ENCODE results near the gene LHFPL6. TPM values are rescaled to one million over a fixed set of nuclear protein-coding genes. Genes with fewer than 3 reads are reported as not detected.

The LHFPL6 gene
- total RNA-seq, 6 experiments from 2014 or later: 57.5 to 75.3 (median 61.4) TPM

DNA sequence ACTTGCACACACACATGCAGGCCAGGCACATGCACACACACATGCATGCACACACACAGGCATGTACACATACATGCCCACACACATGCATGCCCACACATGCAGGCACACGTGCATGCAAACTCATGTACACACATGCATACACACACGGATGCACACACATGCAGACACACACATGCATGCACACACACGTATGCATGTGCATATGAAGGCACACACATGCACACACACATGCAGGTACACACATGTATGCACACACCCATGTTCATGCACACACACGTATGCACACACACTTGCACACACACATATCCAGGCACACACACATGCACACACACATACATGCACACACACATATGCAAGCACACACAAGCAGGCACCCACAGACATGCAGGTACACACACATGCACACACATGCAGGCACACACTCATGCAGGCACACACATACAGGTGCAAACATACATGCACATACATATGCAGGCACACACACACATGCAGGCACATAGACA lies 278.1 kb downstream of the LHFPL6 start:
- H3K9me3 Mint-ChIP-seq: no peaks in the 10 kb centered on the region
- no peak overlapping the region for H3K4me3 Mint-ChIP-seq

DNA sequence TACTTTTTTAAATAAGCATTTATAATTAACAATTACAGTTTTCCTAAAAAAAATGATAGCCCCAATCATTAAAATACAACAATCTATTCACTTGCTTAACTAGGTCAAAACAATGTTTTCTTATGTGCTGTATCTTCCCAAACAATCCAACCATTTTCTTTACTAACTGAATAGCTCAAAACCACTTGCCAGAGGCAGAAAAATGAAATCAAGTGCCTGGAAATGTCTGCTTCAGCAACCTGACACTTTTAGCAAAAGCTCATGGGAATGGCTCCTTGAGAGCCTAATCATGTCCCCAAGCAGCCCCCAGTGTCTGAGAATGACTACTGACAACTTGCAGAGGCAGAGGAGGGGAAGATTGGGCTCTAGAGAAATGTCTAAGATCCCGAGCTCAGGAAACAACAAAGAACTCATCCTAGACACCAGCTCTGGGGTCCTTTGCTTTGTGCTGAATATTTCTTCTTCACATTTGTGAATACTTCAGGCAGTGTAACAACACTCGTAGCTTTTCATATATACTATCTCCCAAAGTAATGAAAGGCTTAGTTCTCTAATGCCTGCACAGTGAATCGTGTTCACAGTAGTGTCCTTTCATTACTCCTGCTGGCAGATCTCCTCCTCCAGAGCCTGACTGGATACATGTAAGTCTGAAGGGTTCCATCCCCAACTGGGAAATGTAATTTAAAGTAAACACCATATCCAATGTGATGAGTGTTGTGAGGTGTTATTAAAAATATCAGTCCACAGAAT lies 280.0 kb downstream of the LHFPL6 start:
- Mint-ChIP-seq H3K27ac (no peak overlapping the region), H3K36me3 (ENCODE audit: low read depth) (no peaks in the 10 kb centered on the region), H3K27me3 (ENCODE audit: insufficient read depth) (peaks cover 8% of the 10 kb centered on the region), H3K9me3 (no peaks in the 10 kb centered on the region), H3K4me3 (no peak overlapping the region), H3K4me1 (ENCODE audit: low read depth) (no peaks in the 10 kb centered on the region)
- DNase-seq: no peak
- TF ChIP-seq, protein P1, sequence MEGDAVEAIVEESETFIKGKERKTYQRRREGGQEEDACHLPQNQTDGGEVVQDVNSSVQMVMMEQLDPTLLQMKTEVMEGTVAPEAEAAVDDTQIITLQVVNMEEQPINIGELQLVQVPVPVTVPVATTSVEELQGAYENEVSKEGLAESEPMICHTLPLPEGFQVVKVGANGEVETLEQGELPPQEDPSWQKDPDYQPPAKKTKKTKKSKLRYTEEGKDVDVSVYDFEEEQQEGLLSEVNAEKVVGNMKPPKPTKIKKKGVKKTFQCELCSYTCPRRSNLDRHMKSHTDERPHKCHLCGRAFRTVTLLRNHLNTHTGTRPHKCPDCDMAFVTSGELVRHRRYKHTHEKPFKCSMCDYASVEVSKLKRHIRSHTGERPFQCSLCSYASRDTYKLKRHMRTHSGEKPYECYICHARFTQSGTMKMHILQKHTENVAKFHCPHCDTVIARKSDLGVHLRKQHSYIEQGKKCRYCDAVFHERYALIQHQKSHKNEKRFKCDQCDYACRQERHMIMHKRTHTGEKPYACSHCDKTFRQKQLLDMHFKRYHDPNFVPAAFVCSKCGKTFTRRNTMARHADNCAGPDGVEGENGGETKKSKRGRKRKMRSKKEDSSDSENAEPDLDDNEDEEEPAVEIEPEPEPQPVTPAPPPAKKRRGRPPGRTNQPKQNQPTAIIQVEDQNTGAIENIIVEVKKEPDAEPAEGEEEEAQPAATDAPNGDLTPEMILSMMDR (IDR thresholded peaks at IDR 0.05): no peak

More for the DNA sequence above, 278.1 kb downstream of the LHFPL6 start:
- DNase-seq: no peak
- TF ChIP-seq, protein P1 (IDR thresholded peaks at IDR 0.05): no peak
- H3K4me1 Mint-ChIP-seq (ENCODE audit: low read depth): no peaks in the 10 kb centered on the region
- peaks cover 2% of the 10 kb centered on the region; the same call in 1 of the 2 replicates for H3K27me3 Mint-ChIP-seq (ENCODE audit: insufficient read depth)
- H3K27ac Mint-ChIP-seq: no peak overlapping the region
- H3K36me3 Mint-ChIP-seq (ENCODE audit: low read depth): no peaks in the 10 kb centered on the region

DNA sequence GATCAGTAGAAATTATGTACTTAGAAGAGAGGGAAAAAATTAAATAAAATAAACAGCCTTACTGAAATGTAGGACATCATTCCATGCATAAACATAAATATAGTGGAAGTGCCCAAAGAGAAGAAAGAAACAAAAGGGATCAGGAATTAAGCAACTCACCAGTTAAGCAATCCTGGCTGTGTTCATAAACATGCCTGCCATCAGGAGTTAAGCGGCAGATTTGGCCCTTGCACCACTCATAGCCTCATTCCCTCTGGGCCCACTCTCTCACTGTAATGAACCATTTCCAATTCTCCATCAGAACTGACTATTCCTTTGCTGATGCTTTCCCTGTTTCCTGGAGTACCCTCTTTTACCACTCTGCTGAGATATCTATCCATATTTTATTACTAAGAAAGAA lies 281.4 kb downstream of the LHFPL6 start:
- H3K4me1 Mint-ChIP-seq (ENCODE audit: low read depth): no peaks in the 10 kb centered on the region

DNA sequence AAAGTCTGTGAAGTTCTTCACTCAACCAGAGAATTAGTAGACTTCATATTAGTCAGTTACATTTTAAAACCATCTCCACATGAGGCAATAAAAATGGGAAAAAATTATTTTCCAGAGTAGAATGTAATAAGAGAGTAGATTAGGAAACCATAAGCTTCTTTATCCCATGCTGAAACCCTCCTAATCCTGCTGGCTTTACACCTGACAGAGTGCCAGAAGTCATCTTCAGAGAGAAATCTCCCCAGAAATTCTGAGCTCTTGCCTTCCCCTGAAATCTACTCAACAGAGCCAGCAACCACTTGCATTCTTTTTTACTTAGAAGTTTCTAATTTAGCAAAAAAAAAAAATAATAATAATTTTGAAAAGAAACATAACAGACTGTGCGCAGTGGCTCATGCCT lies 284.8 kb downstream of the LHFPL6 start:
- Mint-ChIP-seq H3K4me3 (no peak overlapping the region), H3K27ac (no peak overlapping the region), H3K4me1 (ENCODE audit: low read depth) (no peaks in the 10 kb centered on the region), H3K36me3 (ENCODE audit: low read depth) (no peaks in the 10 kb centered on the region), H3K9me3 (no peaks in the 10 kb centered on the region), H3K27me3 (ENCODE audit: insufficient read depth) (peaks cover 8% of the 10 kb centered on the region)
- TF ChIP-seq, protein P1 (IDR thresholded peaks at IDR 0.05): no peak
- DNase-seq: no peak

More for the DNA sequence above, 281.4 kb downstream of the LHFPL6 start:
- Mint-ChIP-seq H3K36me3 (ENCODE audit: low read depth) (no peaks in the 10 kb centered on the region), H3K27me3 (ENCODE audit: insufficient read depth) (peaks cover 8% of the 10 kb centered on the region), H3K9me3 (no peaks in the 10 kb centered on the region), H3K27ac (no peak overlapping the region), H3K4me3 (no peak overlapping the region)
- TF ChIP-seq, protein P1 (IDR thresholded peaks at IDR 0.05): no peak
- DNase-seq: no peak

DNA sequence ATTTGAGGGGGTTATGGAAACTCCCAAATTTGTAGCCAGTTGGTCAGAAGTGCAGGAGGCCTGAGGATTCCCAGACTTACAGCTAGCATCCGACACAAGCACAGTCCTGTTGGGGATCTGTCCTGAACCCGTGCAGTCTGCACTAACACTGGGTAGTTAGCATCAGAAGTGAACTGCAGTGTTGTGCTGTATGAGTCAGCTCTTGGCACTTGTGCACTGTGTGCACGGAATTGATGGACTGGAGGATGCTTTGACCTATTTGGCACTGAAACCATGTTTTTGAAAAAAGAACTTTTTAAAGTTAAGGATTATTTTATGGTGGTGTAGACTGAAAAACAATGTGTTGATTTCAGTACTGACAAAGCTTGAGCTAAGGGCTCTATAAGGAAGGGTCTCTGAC lies 285.7 kb downstream of the LHFPL6 start:
- H3K27me3 Mint-ChIP-seq (ENCODE audit: insufficient read depth): peaks cover 8% of the 10 kb centered on the region
- no peaks in the 10 kb centered on the region for H3K4me1 Mint-ChIP-seq (ENCODE audit: low read depth)
- DNase-seq: no peak
- no peak overlapping the region for H3K4me3 Mint-ChIP-seq
- H3K27ac Mint-ChIP-seq: no peak overlapping the region
- no peaks in the 10 kb centered on the region for H3K36me3 Mint-ChIP-seq (ENCODE audit: low read depth)
- H3K9me3 Mint-ChIP-seq: no peaks in the 10 kb centered on the region
- TF ChIP-seq, protein P1 (IDR thresholded peaks at IDR 0.05): no peak

All from HFFc6 (cell line).